DOHH2 (cell line): Measurements from ENCODE around the gene PSMG3.

ENCODE experiments used
- EZH2phosphoT487 ChIP-seq: fragments of 200-600 bp; sonication (generic); IDR thresholded peaks from 2 replicates; pipeline ENCODE4 v1.6.1; 2017; ENCODE audit warnings: borderline replicate concordance, mild to moderate bottlenecking, antibody characterized with exemption, low read length, moderate library complexity, mixed read lengths
- TF ChIP-seq, protein P1 (sequence below): fragments of 200-600 bp; sonication (generic); IDR thresholded peaks from one replicate; pipeline ENCODE4 v1.5.1; 2014; ENCODE audit warnings: antibody characterized with exemption, mild to moderate bottlenecking, low read depth, low read length; ENCODE audit not compliant: poor library complexity, severe bottlenecking

DNA sequence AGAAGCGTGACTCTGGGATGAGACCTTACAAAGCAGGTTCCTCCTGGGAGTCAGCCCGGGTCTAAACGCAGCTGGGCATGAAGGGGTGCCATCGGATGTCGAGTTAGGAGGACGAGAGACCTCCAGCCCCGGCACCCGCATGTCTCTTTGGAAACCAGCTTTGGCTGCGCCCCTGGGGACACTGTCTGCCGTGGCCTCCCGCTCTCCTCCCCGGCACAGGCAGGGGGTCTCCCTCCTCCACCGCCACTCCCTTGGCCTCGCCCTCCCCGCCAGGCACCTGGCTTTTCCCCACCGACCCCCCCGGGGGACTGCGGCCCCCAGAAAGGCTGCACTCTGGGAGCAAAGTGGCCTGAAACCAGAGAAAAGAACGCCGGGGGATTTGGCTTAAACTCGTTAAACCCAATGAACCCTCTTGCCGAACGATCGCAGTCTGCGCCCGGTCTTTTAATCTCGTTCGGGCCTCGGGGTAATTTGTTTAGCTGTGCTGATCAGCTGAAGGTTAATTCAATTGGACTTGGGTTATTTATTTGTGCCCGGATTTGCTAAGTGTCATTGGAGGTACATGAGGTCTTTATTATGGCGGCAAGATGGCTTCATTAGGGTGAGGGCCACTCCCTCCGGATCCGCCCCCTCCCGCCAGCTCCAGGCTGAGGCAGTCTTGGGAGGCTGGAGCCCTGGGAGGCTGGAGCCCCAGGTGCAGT lies 16.4 kb upstream of the PSMG3 start:
- TF ChIP-seq, protein P1, sequence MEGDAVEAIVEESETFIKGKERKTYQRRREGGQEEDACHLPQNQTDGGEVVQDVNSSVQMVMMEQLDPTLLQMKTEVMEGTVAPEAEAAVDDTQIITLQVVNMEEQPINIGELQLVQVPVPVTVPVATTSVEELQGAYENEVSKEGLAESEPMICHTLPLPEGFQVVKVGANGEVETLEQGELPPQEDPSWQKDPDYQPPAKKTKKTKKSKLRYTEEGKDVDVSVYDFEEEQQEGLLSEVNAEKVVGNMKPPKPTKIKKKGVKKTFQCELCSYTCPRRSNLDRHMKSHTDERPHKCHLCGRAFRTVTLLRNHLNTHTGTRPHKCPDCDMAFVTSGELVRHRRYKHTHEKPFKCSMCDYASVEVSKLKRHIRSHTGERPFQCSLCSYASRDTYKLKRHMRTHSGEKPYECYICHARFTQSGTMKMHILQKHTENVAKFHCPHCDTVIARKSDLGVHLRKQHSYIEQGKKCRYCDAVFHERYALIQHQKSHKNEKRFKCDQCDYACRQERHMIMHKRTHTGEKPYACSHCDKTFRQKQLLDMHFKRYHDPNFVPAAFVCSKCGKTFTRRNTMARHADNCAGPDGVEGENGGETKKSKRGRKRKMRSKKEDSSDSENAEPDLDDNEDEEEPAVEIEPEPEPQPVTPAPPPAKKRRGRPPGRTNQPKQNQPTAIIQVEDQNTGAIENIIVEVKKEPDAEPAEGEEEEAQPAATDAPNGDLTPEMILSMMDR, result no peak
- no peak for TF ChIP-seq EZH2phosphoT487
